Measurements from ENCODE around the gene PARP14.

Gene PARP14

GRCh38 chr3:122690096-122690495 is 9.5 kb downstream of the PARP14 start:
- DNase-seq (ENCODE audit: low read depth): no peak
- TF ChIP-seq, protein P1, sequence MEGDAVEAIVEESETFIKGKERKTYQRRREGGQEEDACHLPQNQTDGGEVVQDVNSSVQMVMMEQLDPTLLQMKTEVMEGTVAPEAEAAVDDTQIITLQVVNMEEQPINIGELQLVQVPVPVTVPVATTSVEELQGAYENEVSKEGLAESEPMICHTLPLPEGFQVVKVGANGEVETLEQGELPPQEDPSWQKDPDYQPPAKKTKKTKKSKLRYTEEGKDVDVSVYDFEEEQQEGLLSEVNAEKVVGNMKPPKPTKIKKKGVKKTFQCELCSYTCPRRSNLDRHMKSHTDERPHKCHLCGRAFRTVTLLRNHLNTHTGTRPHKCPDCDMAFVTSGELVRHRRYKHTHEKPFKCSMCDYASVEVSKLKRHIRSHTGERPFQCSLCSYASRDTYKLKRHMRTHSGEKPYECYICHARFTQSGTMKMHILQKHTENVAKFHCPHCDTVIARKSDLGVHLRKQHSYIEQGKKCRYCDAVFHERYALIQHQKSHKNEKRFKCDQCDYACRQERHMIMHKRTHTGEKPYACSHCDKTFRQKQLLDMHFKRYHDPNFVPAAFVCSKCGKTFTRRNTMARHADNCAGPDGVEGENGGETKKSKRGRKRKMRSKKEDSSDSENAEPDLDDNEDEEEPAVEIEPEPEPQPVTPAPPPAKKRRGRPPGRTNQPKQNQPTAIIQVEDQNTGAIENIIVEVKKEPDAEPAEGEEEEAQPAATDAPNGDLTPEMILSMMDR (IDR thresholded peaks at IDR 0.05; ENCODE audit: low read depth, low read length, missing control alignments): no peak
- no peak overlapping the region for H3K4me3 ChIP-seq (ENCODE audit: low read depth, low read length)

GRCh38 chr3:122691195-122691594 is 10.6 kb downstream of the PARP14 start:
- TF ChIP-seq, protein P1 (IDR thresholded peaks at IDR 0.05; ENCODE audit: low read depth, low read length, missing control alignments): no peak
- no peak overlapping the region for H3K4me3 ChIP-seq (ENCODE audit: low read depth, low read length)
- no peak for DNase-seq (ENCODE audit: low read depth)

GRCh38 chr3:122692674-122693073 is 12.0 kb downstream of the PARP14 start:
- TF ChIP-seq, protein P1 (IDR thresholded peaks at IDR 0.05; ENCODE audit: low read depth, low read length, missing control alignments): no peak
- no peak for DNase-seq (ENCODE audit: low read depth)
- no peak overlapping the region for H3K4me3 ChIP-seq (ENCODE audit: low read depth, low read length)

- TF ChIP-seq, protein P1 (IDR thresholded peaks at IDR 0.05; ENCODE audit: low read depth, low read length, missing control alignments): no peak
- no peak overlapping the region for H3K4me3 ChIP-seq (ENCODE audit: low read depth, low read length)
- no peak for DNase-seq (ENCODE audit: low read depth)
Observed at GRCh38 chr3:122694966-122695365, 14.3 kb downstream of the PARP14 start.

- DNase-seq (ENCODE audit: low read depth): no peak
- TF ChIP-seq, protein P1 (IDR thresholded peaks at IDR 0.05; ENCODE audit: low read depth, low read length, missing control alignments): no peak
- H3K4me3 ChIP-seq (ENCODE audit: low read depth, low read length): no peak overlapping the region
Observed at GRCh38 chr3:122695927-122696561, 15.4 kb downstream of the PARP14 start.

DNA sequence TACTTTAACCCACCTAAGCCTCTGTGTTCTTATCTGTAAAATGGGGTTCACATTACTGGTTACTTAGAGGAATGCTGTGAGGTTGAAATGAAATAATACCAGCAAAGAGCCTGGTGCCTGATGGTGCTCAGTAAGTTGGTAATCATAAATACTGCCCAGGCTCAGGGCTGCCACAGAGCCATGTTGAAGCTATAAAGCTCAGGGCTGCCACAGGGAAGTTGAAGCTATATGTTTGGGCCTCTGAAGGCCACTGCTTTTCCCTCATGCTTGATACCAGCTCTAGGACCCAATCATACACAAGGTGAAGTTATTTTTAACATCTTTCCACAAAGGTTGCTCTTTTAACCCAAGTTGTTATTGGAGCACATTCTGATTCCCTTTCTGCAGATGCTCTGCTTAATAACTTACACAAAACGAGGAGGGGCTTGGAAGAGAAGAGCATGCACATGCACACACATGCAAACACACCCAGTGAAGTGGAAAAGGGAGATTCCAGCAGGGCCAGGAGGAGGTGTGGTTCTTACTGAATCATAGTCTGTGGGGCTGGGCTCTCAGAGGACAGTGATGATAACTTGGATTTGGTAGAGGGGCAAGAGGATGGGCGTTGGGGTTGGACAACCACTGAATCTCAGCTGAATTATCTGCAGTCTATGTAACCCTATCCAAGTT is 17.4 kb downstream of the PARP14 start:
- DNase-seq (ENCODE audit: low read depth): no peak
- H3K4me3 ChIP-seq (ENCODE audit: low read depth, low read length): no peak overlapping the region

More for the DNA sequence above, 17.4 kb downstream of the PARP14 start:
- TF ChIP-seq, protein P1 (IDR thresholded peaks at IDR 0.05; ENCODE audit: low read depth, low read length, missing control alignments): no peak

Measured in GM12864 (cell line).